AG10803 (cell line): ENCODE results near the gene LMF2.

Source experiments
- DNase-seq: peaks from one replicate; pipeline ENCODE4 v3.0.0; 2010; ENCODE audit warnings: low read depth
- H3K4me3 ChIP-seq: 2 replicates; pipeline ENCODE4 v1.5.1; 2011; ENCODE audit warnings: mild to moderate bottlenecking, low read length, control low read depth
- CTCF ChIP-seq: conservative IDR thresholded peaks from 2 replicates; pipeline ENCODE4 v1.5.1; 2011; ENCODE audit warnings: mild to moderate bottlenecking, low read length, control low read depth, inconsistent platforms

Gene LMF2

DNA sequence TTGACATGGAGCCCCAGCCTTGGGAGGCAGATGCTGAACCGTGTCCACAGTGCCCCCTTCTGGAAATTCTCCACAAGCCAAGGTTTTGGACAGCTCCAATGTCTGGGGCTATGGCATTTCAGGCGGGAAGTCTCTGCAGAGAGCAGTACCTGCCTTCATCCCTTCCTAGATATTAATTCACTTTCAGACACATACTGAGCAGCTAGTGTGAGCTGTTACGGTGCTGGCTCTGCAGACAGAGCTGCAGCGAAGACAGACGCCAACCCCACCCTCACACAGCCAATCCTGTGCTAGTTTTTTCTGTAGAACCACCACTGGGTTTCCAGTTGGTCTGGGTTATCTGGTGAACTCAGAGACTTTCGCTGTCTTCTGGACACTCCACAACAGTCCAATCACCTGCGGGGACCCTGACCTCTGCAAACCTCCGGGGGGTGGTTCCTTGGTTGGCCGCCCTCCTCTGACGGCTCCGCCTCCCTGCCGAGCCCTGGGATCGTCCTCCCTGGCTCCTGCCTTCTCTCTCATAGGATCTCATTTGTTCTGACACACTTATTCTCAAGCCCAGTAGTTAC, 9.1 kb downstream of the LMF2 start:
- no peak overlapping the region for H3K4me3 ChIP-seq
- peak; percentile 40 for DNase-seq
- peak; percentile 67 for TF ChIP-seq CTCF

DNA sequence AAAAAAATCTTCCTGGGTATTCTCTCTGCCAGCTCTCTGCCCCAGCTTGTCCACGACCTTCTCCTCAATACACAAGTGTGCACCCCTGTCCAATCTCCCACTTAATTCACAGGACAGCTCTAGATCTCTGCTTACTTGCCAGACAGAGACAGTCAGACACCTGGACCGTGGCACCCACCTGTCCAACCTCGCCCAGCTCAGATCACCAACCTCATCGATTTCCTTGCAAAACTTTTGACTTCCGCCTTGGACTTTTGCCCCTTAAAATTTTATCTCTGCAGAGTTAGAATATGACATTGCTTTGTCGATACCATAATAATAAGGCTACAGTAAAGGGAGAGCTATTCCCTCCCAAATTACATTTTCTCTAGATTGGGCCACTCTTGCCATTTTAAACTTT, 10.4 kb downstream of the LMF2 start:
- TF ChIP-seq CTCF: no peak
- no peak overlapping the region for H3K4me3 ChIP-seq
- no peak for DNase-seq

GRCh38 chr22:50490531-50491308, 16.8 kb downstream of the LMF2 start:
- H3K4me3 ChIP-seq: no peak overlapping the region
- TF ChIP-seq CTCF: no peak
- DNase-seq: no peak

- no peak for DNase-seq
- H3K4me3 ChIP-seq: no peak overlapping the region
- no peak for TF ChIP-seq CTCF
Observed at GRCh38 chr22:50489363-50490243, 17.9 kb downstream of the LMF2 start.

- DNase-seq: no peak
- no peak overlapping the region for H3K4me3 ChIP-seq
- no peak for TF ChIP-seq CTCF
Observed at GRCh38 chr22:50488886-50489285, 18.6 kb downstream of the LMF2 start.

- no peak for DNase-seq
- no peak overlapping the region for H3K4me3 ChIP-seq
- TF ChIP-seq CTCF: no peak
Observed at GRCh38 chr22:50488006-50488677, 19.4 kb downstream of the LMF2 start.
